Activated CD4-positive, alpha-beta T cell treated with anti-CD3 and anti-CD28 coated beads, Interleukin-2, amount 10 ng/mL, durations not matched to agents 24 days and 14 days (primary cell): ENCODE data around the gene SHISA7. TPM values are rescaled to one million over a fixed set of nuclear protein-coding genes. Genes with fewer than 3 reads are reported as not detected.

Experiments
- DNase-seq: peaks from one replicate; pipeline ENCODE4 v3.0.0; 2022
- H3K27ac Mint-ChIP-seq: one replicate; pipeline ENCODE4 v1.8.0; 2022; ENCODE audit warnings: mild to moderate bottlenecking, mixed read lengths
- H3K27me3 Mint-ChIP-seq: one replicate; pipeline ENCODE4 v1.8.0; 2022; ENCODE audit warnings: mixed read lengths
- H3K36me3 Mint-ChIP-seq: one replicate; pipeline ENCODE4 v1.8.0; 2022; ENCODE audit warnings: low read depth, mild to moderate bottlenecking, mixed read lengths
- H3K4me1 Mint-ChIP-seq: one replicate; pipeline ENCODE4 v1.8.0; 2021; ENCODE audit warnings: mixed read lengths
- H3K4me3 Mint-ChIP-seq: one replicate; pipeline ENCODE4 v1.8.0; 2022; ENCODE audit warnings: mild to moderate bottlenecking, moderate library complexity, mixed read lengths
- H3K9me3 Mint-ChIP-seq: one replicate; pipeline ENCODE4 v1.8.0; 2021; ENCODE audit warnings: mixed read lengths
- intact Hi-C: fragments of 100-400 bp; cut with micrococcal nuclease; formaldehyde crosslinking; loops from one replicate; pipeline ENCODE4 v1.15.1; 2023
- total RNA-seq: library from RNA; stranded (reverse); gene quantifications from 2 replicates; pipeline ENCODE4 v1.2.3, GENCODE V29; 2022

Gene SHISA7
- total RNA-seq, 1 donor from 2014 or later: not detected

DNA sequence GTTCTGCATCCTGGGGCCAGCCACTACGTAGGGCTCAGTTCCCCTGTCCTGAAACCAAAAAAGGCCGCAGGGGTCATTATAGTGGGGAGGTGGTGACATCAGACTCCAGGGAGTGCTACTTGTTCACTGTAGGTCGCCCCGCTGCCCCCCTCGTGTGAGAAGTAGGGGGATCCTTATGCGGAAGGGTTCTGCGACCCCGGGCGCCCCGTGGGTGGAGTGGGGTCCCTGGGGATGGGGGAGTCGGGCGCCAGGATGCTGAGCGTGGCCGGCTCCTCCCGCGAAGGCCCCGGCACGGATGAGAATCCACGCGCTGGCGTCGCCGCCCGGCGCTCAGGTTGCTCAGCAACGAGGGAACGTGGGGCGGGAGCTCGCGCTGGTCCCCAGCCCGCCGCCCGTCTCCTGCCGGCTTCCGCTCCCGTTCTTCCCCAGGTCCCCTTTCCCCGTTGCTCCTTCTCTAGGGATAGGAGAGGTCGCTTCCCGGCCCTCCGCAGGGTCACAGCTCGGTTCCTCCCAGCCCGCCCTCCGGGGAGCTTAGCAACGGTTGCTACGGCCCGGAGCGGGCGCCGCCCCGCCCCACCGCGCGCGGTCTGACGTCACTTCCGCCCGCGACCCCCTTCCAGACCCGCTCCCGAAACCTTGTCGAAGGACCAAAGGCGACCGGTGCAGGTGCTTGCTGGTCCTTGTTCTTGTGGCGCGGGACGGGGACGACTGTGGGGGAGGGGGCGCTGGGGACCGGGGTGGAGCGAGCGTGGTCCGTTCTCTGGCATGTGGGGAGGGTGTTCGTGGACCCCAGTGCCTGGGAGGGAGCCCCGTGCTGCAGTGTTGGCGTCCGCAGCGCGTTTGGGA is 41.7 kb upstream of the SHISA7 start, which contains the start of gene NAT14:
NAT14 (plus strand) TSS at position 596 of the 846 bp plus-strand sequence. CDS start 521 bp downstream, outside the sequence.
- Mint-ChIP-seq H3K27me3 (no peaks in the 10 kb centered on the region), H3K36me3 (peaks cover 4% of the 10 kb centered on the region), H3K9me3 (no peaks in the 10 kb centered on the region), H3K4me1 (peaks cover 8% of the 10 kb centered on the region), H3K27ac (peak within 1 kb of the TSS; percentile 79), H3K4me3 (peak within 1 kb of the TSS; percentile 82)
- peak; percentile 93 for DNase-seq
- intact Hi-C loops: loop anchor here (1.0 kb wide), 1 partner anchor 9 kb away; the partner anchor contains the start of gene ZNF628

DNA sequence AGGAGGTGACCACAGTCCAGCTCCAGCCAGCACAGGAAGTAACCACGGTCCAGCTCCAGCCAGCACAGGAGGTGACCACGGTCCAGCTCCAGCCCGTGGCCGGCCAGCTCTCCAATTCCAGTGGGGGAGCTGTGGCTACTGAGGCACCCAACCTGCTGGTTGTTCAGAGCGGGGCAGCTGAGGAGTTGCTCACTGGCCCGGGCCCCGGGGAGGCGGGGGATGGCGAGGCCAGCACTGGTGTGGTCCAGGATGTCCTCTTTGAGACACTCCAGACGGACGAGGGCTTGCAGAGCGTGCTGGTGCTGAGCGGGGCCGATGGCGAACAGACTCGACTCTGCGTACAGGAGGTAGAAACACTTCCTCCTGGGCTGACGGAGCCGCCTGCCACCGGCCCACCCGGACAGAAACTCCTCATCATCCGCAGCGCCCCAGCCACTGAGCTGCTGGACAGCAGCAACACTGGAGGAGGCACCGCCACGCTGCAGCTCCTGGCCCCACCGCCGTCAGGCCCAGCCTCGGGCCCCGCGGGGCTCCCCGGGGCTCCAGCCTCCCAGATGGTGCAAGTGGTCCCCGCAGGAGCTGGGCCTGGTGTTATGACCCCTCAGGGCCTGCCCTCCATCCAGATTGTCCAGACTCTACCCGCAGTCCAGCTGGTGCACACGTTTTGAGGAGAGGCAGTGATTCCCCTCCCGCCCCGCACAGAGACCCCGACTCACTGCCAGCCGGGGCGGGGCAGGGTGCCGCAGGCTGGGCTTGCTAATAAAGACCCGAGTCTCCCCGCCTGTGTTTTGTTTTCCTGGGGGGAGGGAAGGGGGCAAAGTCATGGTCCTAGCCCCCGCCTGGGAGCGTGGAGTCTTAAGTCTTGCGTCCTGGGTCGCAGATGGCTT is 40.8 kb upstream of the SHISA7 start:
- peak overlapping the region; percentile 48 for H3K27ac Mint-ChIP-seq
- intact Hi-C loops: no loop called here

DNA sequence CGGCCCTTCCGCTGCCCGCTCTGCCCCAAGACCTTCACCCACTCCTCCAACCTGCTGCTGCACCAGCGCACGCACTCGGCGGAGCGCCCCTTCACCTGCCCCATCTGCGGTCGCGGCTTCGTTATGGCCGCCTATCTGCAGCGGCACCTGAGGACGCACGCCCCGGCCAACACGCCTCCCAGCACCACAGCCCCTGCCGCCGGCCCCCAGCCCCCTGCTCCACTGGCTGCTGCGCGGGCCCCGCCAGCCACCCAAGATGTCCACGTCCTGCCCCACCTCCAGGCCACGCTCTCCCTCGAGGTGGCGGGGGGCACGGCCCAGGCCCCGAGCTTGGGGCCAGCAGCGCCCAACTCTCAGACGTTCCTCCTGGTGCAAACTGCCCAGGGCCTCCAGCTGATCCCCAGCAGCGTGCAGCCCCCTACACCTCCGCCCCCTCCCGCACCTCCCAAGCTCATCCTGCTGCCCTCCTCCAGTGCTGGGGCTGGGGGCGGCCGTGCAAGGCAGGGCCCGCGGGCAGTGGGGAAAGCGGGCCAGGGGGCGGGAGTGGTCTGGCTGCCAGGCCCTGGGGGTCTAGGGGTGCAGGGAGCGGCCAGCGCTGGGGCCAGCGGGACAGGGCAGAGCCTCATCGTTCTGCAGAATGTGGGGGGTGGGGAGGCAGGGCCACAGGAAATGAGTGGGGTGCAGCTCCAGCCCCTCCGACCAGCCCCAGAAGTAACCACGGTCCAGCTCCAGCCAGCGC is 40.0 kb upstream of the SHISA7 start:
- no peak overlapping the region for H3K27ac Mint-ChIP-seq
- H3K4me1 Mint-ChIP-seq: peaks cover 19% of the 10 kb centered on the region
- no peak overlapping the region for H3K4me3 Mint-ChIP-seq
- DNase-seq: no peak
- H3K27me3 Mint-ChIP-seq: no peaks in the 10 kb centered on the region
- peaks cover 6% of the 10 kb centered on the region for H3K36me3 Mint-ChIP-seq
- intact Hi-C loops: no loop called here
- no peaks in the 10 kb centered on the region for H3K9me3 Mint-ChIP-seq

More for the DNA sequence above, 40.8 kb upstream of the SHISA7 start:
- H3K4me1 Mint-ChIP-seq: peaks cover 11% of the 10 kb centered on the region
- no peaks in the 10 kb centered on the region for H3K9me3 Mint-ChIP-seq
- H3K36me3 Mint-ChIP-seq: peaks cover 6% of the 10 kb centered on the region
- DNase-seq: no peak
- H3K4me3 Mint-ChIP-seq: peak overlapping the region; percentile 82
- no peaks in the 10 kb centered on the region for H3K27me3 Mint-ChIP-seq

DNA sequence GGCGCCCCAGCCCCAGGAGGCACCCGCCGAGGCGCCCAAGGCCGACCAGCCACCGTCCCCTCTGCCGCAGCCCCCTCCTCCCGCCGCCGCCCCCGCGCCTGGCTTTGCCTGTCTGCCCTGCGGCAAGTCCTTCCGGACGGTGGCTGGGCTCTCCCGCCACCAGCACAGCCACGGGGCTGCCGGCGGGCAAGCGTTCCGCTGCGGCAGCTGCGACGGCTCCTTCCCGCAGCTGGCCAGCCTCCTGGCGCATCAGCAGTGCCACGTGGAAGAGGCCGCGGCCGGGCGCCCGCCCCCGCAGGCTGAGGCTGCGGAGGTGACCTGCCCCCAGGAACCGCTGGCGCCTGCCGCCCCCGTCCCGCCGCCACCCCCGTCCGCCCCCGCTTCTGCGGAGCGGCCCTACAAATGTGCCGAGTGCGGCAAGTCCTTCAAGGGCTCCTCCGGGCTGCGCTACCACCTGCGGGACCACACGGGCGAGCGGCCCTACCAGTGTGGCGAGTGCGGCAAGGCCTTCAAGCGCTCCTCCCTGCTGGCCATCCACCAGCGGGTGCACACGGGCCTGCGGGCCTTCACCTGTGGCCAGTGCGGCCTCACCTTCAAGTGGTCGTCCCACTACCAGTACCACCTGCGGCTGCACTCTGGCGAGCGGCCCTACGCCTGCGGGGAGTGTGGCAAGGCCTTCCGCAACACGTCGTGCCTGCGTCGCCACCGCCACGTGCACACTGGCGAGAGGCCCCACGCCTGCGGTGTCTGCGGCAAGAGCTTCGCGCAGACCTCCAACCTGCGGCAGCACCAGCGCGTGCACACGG is 39.3 kb upstream of the SHISA7 start:
- Mint-ChIP-seq H3K27ac (no peak overlapping the region), H3K4me3 (no peak overlapping the region), H3K9me3 (no peaks in the 10 kb centered on the region), H3K4me1 (peaks cover 21% of the 10 kb centered on the region), H3K36me3 (peaks cover 6% of the 10 kb centered on the region), H3K27me3 (no peaks in the 10 kb centered on the region)
- no peak for DNase-seq
- intact Hi-C loops: no loop called here

DNA sequence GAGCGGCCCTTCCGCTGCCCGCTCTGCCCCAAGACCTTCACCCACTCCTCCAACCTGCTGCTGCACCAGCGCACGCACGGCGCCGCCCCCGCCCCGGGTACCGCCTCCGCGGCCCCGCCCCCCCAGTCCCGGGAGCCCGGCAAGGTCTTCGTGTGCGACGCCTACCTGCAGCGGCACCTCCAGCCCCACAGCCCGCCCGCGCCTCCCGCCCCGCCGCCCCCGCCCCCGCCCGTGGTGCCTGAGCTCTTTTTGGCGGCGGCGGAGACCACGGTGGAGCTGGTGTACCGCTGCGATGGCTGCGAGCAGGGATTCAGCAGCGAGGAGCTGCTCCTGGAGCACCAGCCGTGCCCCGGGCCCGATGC is 38.7 kb upstream of the SHISA7 start:
- no peaks in the 10 kb centered on the region for H3K9me3 Mint-ChIP-seq
- H3K27ac Mint-ChIP-seq: no peak overlapping the region
- no peak for DNase-seq

DNA sequence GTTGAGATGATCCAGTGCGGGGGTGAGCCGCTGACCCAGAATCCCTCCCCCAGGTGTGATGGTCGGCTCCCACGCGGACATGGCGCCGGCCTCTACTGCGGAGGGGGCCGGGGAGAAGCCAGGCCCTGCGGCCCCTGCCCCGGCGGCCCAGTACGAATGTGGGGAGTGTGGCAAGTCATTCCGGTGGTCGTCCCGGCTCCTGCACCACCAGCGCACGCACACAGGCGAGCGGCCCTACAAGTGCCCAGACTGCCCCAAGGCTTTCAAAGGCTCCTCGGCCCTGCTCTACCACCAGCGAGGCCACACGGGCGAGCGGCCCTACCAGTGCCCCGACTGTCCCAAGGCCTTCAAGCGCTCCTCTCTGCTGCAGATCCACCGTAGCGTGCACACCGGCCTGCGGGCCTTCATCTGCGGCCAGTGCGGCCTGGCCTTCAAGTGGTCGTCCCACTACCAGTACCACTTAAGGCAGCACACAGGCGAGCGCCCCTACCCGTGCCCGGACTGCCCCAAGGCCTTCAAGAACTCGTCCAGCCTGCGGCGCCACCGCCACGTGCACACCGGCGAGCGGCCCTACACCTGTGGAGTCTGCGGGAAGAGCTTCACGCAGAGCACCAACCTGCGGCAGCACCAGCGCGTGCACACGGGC is 38.2 kb upstream of the SHISA7 start:
- peaks cover 6% of the 10 kb centered on the region for H3K36me3 Mint-ChIP-seq
- intact Hi-C loops: no loop called here
- H3K4me3 Mint-ChIP-seq: no peak overlapping the region
- H3K27ac Mint-ChIP-seq: no peak overlapping the region
- peaks cover 20% of the 10 kb centered on the region for H3K4me1 Mint-ChIP-seq
- no peak for DNase-seq
- H3K9me3 Mint-ChIP-seq: no peaks in the 10 kb centered on the region
- H3K27me3 Mint-ChIP-seq: no peaks in the 10 kb centered on the region

More for the DNA sequence above, 38.7 kb upstream of the SHISA7 start:
- H3K4me1 Mint-ChIP-seq: peaks cover 20% of the 10 kb centered on the region
- no peaks in the 10 kb centered on the region for H3K27me3 Mint-ChIP-seq
- no peak overlapping the region for H3K4me3 Mint-ChIP-seq
- intact Hi-C loops: no loop called here
- H3K36me3 Mint-ChIP-seq: peaks cover 6% of the 10 kb centered on the region

DNA sequence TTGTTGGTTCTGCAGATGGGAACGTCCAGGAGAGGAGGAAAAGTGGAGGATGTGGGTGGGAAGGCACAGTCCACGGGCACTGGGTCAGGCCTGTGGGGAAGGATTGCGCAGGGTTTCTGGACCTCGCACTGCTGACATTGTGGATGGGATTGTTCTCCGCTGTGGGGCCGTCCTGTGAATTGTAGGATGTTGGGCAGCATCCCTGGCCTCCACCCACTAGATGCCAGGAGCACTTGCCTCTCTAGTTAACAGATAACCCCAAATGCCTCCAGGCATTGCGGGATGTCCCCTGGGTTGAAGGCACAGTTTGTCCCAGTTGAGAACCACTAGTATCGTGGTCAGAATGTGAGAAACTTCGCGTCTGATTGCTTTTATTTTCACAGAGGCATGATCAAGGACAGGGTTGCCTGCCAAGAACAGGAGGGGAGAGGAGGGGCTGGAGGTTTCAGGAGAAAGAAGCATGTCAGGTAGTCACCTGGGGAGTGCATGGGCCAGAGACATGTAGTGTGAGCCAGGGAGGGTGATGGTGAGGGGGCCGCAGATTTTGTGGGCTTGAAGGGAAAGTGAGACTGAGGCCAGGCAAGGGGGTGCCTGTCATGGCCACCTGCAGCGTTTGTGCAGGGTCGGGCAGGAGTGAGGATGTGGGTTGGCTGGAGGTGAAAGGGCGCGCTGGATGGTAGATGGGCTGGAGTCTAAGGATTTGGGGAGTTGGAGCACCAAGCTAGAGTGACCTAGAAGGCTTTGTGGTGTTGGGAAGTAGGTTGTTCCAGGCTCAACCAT is 36.5 kb upstream of the SHISA7 start:
- intact Hi-C loops: loop anchor here (5.0 kb wide), 1 partner anchor 1017 kb away; the partner anchor contains the start of gene LENG9
- H3K27ac Mint-ChIP-seq: no peak overlapping the region

DNA sequence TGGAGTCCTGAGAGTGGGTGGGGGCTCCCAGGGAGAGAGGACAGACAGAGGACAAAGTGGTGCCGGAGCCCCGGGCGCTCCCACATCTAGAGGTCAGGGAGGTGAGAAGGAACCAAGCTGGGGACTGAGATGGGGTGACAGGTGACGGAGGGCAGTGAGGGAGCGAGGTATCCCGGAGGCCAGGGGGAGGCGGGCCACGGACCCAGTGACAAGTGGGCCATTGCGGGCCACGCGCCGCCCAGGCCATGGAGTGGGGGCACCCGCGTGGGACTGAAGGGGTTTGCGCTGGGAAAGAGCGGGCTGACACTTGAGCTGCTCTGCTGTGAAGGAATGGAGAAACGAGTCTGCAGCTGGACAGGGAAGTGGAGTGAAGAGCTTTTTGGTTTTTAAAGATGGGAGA is 35.9 kb upstream of the SHISA7 start:
- no peak overlapping the region for H3K27ac Mint-ChIP-seq
- peaks cover 23% of the 10 kb centered on the region for H3K4me1 Mint-ChIP-seq
- H3K27me3 Mint-ChIP-seq: no peaks in the 10 kb centered on the region
- no peaks in the 10 kb centered on the region for H3K9me3 Mint-ChIP-seq
- H3K36me3 Mint-ChIP-seq: peaks cover 3% of the 10 kb centered on the region
- intact Hi-C loops: loop anchor here (5.0 kb wide), 1 partner anchor 1017 kb away; the partner anchor contains the start of gene LENG9
- H3K4me3 Mint-ChIP-seq: peak overlapping the region; percentile 91
- DNase-seq: no peak

More for the DNA sequence above, 36.5 kb upstream of the SHISA7 start:
- Mint-ChIP-seq H3K9me3 (no peaks in the 10 kb centered on the region), H3K4me1 (peaks cover 23% of the 10 kb centered on the region), H3K36me3 (peaks cover 3% of the 10 kb centered on the region), H3K4me3 (no peak overlapping the region), H3K27me3 (no peaks in the 10 kb centered on the region)
- DNase-seq: no peak

DNA sequence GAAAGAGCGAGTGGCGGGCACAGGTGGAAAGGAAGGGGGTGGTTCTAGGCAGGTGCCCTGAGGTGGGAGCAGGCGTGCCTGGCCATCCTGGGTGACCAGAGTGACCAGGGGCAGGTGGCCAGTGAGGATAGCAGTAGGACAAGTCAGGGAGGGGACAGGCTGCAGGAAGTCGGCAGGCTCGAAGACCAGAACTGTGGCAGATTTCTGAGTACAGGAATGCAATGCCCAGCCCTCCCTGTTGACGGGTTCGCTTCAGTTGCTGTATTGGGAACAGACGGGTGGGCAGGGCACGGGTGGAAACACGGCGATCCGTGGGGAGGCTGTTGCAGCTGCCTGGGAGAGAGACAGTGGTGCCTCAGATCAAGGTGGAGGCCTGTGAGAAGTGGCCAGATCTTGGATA is 35.3 kb upstream of the SHISA7 start:
- Mint-ChIP-seq H3K36me3 (peaks cover 3% of the 10 kb centered on the region), H3K4me3 (peak overlapping the region; percentile 91), H3K4me1 (peaks cover 23% of the 10 kb centered on the region), H3K27ac (no peak overlapping the region), H3K27me3 (no peaks in the 10 kb centered on the region), H3K9me3 (no peaks in the 10 kb centered on the region)
- intact Hi-C loops: loop anchor here (5.0 kb wide), 1 partner anchor 1016 kb away; the partner anchor contains the start of gene LENG9
- no peak for DNase-seq

DNA sequence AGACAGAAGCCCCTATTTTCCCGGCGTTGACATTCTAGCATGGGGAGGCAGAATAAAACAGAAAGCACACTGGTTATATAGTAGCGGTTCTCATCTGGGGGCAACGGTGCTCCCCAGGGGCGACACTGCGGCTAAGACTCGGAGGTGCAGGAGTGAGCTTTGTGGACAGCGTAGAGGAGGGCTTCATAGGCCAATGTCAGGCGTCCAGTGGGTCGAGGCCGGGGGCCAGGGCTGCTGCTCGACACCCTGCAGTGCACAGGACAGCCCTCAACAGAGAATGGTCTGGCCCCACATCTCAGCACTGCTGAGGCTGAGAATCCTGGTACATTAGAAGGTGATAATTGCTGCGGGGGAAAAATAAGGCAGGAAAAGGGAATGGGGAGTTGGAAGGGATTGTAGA is 34.8 kb upstream of the SHISA7 start:
- peaks cover 23% of the 10 kb centered on the region for H3K4me1 Mint-ChIP-seq
- DNase-seq: no peak
- no peaks in the 10 kb centered on the region for H3K9me3 Mint-ChIP-seq
- H3K27me3 Mint-ChIP-seq: no peaks in the 10 kb centered on the region
- H3K4me3 Mint-ChIP-seq: peak overlapping the region; percentile 91
- peak overlapping the region; percentile 15 for H3K27ac Mint-ChIP-seq
- peaks cover 3% of the 10 kb centered on the region for H3K36me3 Mint-ChIP-seq
- intact Hi-C loops: loop anchor here (5.0 kb wide), 1 partner anchor 1016 kb away; the partner anchor contains the start of gene LENG9

DNA sequence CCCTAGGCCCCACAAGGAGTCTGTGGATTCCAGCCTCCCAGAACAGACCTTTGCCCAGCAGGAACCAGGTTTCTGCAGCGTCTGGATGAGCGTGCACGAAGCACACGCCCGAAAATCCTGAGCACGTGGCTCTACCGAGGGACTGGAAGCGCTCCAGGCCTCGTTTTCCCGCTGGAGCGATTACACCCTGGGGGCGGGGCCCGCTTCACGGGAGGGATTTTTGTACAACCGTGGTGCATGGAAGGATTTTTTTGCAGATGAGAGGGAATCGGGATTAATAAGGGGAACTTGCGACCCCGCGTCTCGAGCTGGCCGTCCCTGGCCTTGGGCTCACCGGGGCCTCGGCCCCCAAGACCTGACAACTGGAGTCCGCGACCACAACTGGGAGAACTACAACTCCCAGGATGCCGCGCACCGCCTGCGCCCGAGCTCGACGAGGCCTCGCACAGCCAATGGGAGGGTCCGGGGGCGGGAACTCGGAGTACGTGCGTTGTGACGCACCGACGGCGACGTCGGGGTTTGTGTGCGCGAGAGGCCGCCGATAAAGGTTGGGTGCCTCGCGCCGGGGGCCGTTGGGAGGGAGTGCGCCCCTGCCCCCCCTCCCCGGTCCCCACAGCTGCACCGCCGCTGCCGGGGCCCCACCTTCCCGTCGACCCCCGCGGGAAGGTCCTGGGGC is 33.1 kb upstream of the SHISA7 start, which contains the start of gene ZNF628:
ZNF628 (plus strand) TSS at position 518 of the 676 bp plus-strand sequence. CDS start 3,294 bp downstream, outside the sequence.
- intact Hi-C loops: loop anchor here (1.0 to 5.0 kb wide), 5 partner anchors 9 to 1014 kb away; partner anchors contain the start of genes FIZ1, ISOC2, LENG9 and NAT14
- H3K27me3 Mint-ChIP-seq: no peaks in the 10 kb centered on the region
- H3K36me3 Mint-ChIP-seq: peaks cover 3% of the 10 kb centered on the region
- H3K27ac Mint-ChIP-seq: peak within 1 kb of the TSS; percentile 96
- peak; percentile 99 for DNase-seq
- H3K9me3 Mint-ChIP-seq: no peaks in the 10 kb centered on the region
- peak within 1 kb of the TSS; percentile 93 for H3K4me3 Mint-ChIP-seq
- peaks cover 23% of the 10 kb centered on the region for H3K4me1 Mint-ChIP-seq
